HFFc6 (cell line): ENCODE data around the gene PIMREG. TPM values are rescaled to one million over a fixed set of nuclear protein-coding genes. Genes with fewer than 3 reads are reported as not detected.
"Not testable (repeated sequence)": the region's sequence is repeated elsewhere in the genome, so short reads cannot be mapped to it uniquely, and the experiment has no call there.

Source experiments
- DNase-seq: peaks from one replicate; pipeline ENCODE4 v3.0.0-alpha.2; 2018
- H3K27ac Mint-ChIP-seq: 2 replicates; pipeline ENCODE4 v1.8.0; 2020; ENCODE audit warnings: mild to moderate bottlenecking, mixed read lengths
- H3K27me3 Mint-ChIP-seq: 2 replicates; pipeline ENCODE4 v1.8.0; 2021; ENCODE audit warnings: mild to moderate bottlenecking, moderate library complexity, mixed read lengths; ENCODE audit not compliant: insufficient read depth
- H3K36me3 Mint-ChIP-seq: 2 replicates; pipeline ENCODE4 v1.8.0; 2021; ENCODE audit warnings: low read depth, mixed read lengths
- H3K4me1 Mint-ChIP-seq: 2 replicates; pipeline ENCODE4 v1.8.0; 2020; ENCODE audit warnings: low read depth, mixed read lengths
- H3K4me3 Mint-ChIP-seq: 2 replicates; pipeline ENCODE4 v1.8.0; 2020; ENCODE audit warnings: mild to moderate bottlenecking, moderate library complexity, mixed read lengths
- H3K9me3 Mint-ChIP-seq: 2 replicates; pipeline ENCODE4 v1.8.0; 2020; ENCODE audit warnings: mild to moderate bottlenecking, mixed read lengths
- CTCF ChIP-seq: fragments of 200-600 bp; sonication (generic); IDR thresholded peaks from 2 replicates; pipeline ENCODE4 v1.5.0; 2021; ENCODE audit warnings: antibody characterized with exemption, mild to moderate bottlenecking
- total RNA-seq, 6 experiments: library from RNA; stranded (reverse); fragmentation: NEBNext Ultra II Directional; extraction: Animal tissue kit (Norgen Biotek cat#: 25700); gene quantifications; 2 replicates in 1 of 6; 3 replicates in 5 of 6; pipeline ENCODE4 v1.2.3, GENCODE V29; 2021

Gene PIMREG
- total RNA-seq, 6 experiments from 2014 or later, result 17.0 to 42.5 (median 38.7) TPM

GRCh38 chr17:6477831-6478383, 33.7 kb downstream of the PIMREG start:
- peaks cover 21% of the 10 kb centered on the region for H3K4me1 Mint-ChIP-seq
- H3K9me3 Mint-ChIP-seq, result no peaks in the 10 kb centered on the region
- H3K4me3 Mint-ChIP-seq, result no peak overlapping the region
- peaks cover 31% of the 10 kb centered on the region for H3K27me3 Mint-ChIP-seq
- DNase-seq, result no peak
- H3K36me3 Mint-ChIP-seq, result no peaks in the 10 kb centered on the region
- H3K27ac Mint-ChIP-seq, result no peak overlapping the region
- no peak for TF ChIP-seq CTCF

GRCh38 chr17:6478486-6478885, 34.2 kb downstream of the PIMREG start:
- no peak overlapping the region for H3K27ac Mint-ChIP-seq
- H3K4me1 Mint-ChIP-seq, result peaks cover 17% of the 10 kb centered on the region
- DNase-seq, result no peak
- TF ChIP-seq CTCF, result no peak
- H3K27me3 Mint-ChIP-seq, result peaks cover 34% of the 10 kb centered on the region
- no peak overlapping the region for H3K4me3 Mint-ChIP-seq
- no peaks in the 10 kb centered on the region for H3K36me3 Mint-ChIP-seq
- H3K9me3 Mint-ChIP-seq, result no peaks in the 10 kb centered on the region

- no peak for TF ChIP-seq CTCF
- no peak for DNase-seq
- H3K36me3 Mint-ChIP-seq, result no peaks in the 10 kb centered on the region
Measured at GRCh38 chr17:6479622-6480302, 35.5 kb downstream of the PIMREG start.

GRCh38 chr17:6480303-6480675, 36.0 kb downstream of the PIMREG start:
- no peak overlapping the region for H3K4me3 Mint-ChIP-seq
- peaks cover 12% of the 10 kb centered on the region for H3K4me1 Mint-ChIP-seq
- no peak for TF ChIP-seq CTCF
- DNase-seq, result no peak
- H3K36me3 Mint-ChIP-seq, result no peaks in the 10 kb centered on the region
- no peaks in the 10 kb centered on the region for H3K9me3 Mint-ChIP-seq
- peaks cover 41% of the 10 kb centered on the region for H3K27me3 Mint-ChIP-seq
- no peak overlapping the region for H3K27ac Mint-ChIP-seq

More at GRCh38 chr17:6479622-6480302, 35.5 kb downstream of the PIMREG start:
- peaks cover 17% of the 10 kb centered on the region for H3K4me1 Mint-ChIP-seq
- H3K27me3 Mint-ChIP-seq, result peaks cover 42% of the 10 kb centered on the region
- H3K4me3 Mint-ChIP-seq, result no peak overlapping the region
- H3K9me3 Mint-ChIP-seq, result no peaks in the 10 kb centered on the region
- no peak overlapping the region for H3K27ac Mint-ChIP-seq

GRCh38 chr17:6482105-6482455, 37.8 kb downstream of the PIMREG start:
- TF ChIP-seq CTCF, result no peak
- Mint-ChIP-seq H3K27me3 (peaks cover 44% of the 10 kb centered on the region), H3K27ac (no peak overlapping the region), H3K9me3 (no peaks in the 10 kb centered on the region), H3K36me3 (no peaks in the 10 kb centered on the region), H3K4me1 (no peaks in the 10 kb centered on the region), H3K4me3 (no peak overlapping the region)
- DNase-seq, result no peak

- not testable (repeated sequence) for H3K4me1 Mint-ChIP-seq, H3K9me3 Mint-ChIP-seq, DNase-seq, H3K36me3 Mint-ChIP-seq, H3K27ac Mint-ChIP-seq, H3K4me3 Mint-ChIP-seq
- peaks cover 43% of the 10 kb centered on the region for H3K27me3 Mint-ChIP-seq
Measured at GRCh38 chr17:6482796-6483195, 38.5 kb downstream of the PIMREG start.
